Keratinocyte (primary cell): Measurements from ENCODE around the gene HAO2.

Experiments
- CTCF ChIP-seq, 3 experiments: IDR thresholded peaks in 1 of 3; conservative IDR thresholded peaks in 1 of 3; optimal IDR thresholded peaks in 1 of 3; 2 replicates in 2 of 3; 3 replicates in 1 of 3; pipeline versions ENCODE3 to v1.5.1; 2011; ENCODE audit warnings: low read length in 3 of 3, mild to moderate bottlenecking in 3 of 3, moderate library complexity in 2 of 3, control low read depth in 1 of 3, inconsistent platforms in 1 of 3; ENCODE audit not compliant: insufficient read depth in 2 of 3; ENCODE audit errors: extremely low read depth in 1 of 3
- EZH2 ChIP-seq: IDR thresholded peaks from one replicate; pipeline ENCODE4 v1.6.1; 2012; ENCODE audit warnings: inconsistent platforms, mild to moderate bottlenecking, low read length, moderate library complexity

DNA sequence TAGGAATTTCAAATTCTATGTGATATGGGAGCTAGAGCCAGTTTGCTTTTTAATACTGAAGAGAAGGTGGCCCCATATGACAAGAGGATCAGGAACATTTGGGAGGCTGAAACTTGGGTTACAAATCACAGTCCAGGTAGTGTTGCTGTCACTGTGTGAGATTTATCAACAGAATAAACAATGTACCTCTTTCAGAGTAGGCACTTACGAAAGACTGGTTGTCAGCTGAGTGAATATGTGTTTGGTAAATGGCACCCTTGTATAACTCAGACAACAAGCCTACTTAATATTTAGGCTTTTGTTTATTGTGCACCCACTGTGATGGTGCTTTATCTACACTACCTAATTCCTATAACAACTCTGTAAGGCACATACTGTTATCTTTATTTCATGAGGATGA, 7.4 kb upstream of the HAO2 start:
- TF ChIP-seq EZH2: no peak
- TF ChIP-seq CTCF (optimal IDR thresholded peaks at IDR 0.05 in 1 of 3, IDR thresholded peaks at IDR 0.05 in 1 of 3, conservative IDR thresholded peaks at IDR 0.05 in 1 of 3; ENCODE audit: extremely low read depth in 1 of 3, insufficient read depth in 2 of 3, low read length in 3 of 3): no peak
